ENCODE measurements around the gene DDX52. TPM values are rescaled to one million over a fixed set of nuclear protein-coding genes. Genes with fewer than 3 reads are reported as not detected.

The DDX52 gene
- total and polyA plus RNA-seq, 2 of the 13 experiments (the other 11 are each of a cell fraction or from before 2014, with no cell fraction given): 8.9 to 36.1 TPM

DNA sequence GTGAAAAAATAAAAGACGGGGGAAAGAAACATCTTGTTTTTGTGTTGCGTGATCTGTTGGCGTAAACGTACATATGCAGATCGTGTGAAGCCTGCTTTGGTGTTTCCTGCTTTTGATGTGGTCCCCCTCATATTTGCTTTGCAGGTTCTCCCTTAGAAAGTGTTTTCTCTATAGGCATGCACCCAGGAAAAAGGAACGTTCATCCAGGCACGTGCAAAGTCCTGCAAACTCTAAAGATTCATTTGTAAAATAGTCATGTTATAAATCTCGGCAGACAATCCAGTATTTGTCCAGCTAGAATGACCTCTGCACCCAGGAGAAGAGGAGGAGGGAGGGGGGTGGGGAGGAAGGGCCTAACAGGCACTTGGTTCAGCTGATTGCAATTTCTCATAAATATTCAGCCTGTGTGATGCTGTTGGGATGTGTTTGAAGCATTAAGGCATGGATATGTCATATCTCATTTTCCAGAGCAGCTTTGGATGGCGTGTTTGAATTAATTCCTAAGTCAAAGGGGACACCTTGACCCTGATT is 40.3 kb upstream of the DDX52 start (continued):
- TF ChIP-seq CREM (IDR thresholded peaks at IDR 0.05): peak; percentile 79
- TF ChIP-seq CREM (CRISPR knock-in tag; IDR thresholded peaks at IDR 0.05): no peak
- peak; percentile 97 for TF ChIP-seq BHLHE40 (IDR thresholded peaks at IDR 0.05; ENCODE audit: low read length)
- TF ChIP-seq HNF4A (CRISPR knock-in tag; IDR thresholded peaks at IDR 0.05): peak; percentile 79
- TF ChIP-seq, protein P1, sequence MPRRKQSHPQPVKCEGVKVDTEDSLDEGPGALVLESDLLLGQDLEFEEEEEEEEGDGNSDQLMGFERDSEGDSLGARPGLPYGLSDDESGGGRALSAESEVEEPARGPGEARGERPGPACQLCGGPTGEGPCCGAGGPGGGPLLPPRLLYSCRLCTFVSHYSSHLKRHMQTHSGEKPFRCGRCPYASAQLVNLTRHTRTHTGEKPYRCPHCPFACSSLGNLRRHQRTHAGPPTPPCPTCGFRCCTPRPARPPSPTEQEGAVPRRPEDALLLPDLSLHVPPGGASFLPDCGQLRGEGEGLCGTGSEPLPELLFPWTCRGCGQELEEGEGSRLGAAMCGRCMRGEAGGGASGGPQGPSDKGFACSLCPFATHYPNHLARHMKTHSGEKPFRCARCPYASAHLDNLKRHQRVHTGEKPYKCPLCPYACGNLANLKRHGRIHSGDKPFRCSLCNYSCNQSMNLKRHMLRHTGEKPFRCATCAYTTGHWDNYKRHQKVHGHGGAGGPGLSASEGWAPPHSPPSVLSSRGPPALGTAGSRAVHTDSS (CRISPR knock-in tag; conservative IDR thresholded peaks at IDR 0.05): no peak
- no peak for TF ChIP-seq ZEB1 (IDR thresholded peaks at IDR 0.05; ENCODE audit: insufficient replicate concordance, low read depth)
- TF ChIP-seq, protein P2, sequence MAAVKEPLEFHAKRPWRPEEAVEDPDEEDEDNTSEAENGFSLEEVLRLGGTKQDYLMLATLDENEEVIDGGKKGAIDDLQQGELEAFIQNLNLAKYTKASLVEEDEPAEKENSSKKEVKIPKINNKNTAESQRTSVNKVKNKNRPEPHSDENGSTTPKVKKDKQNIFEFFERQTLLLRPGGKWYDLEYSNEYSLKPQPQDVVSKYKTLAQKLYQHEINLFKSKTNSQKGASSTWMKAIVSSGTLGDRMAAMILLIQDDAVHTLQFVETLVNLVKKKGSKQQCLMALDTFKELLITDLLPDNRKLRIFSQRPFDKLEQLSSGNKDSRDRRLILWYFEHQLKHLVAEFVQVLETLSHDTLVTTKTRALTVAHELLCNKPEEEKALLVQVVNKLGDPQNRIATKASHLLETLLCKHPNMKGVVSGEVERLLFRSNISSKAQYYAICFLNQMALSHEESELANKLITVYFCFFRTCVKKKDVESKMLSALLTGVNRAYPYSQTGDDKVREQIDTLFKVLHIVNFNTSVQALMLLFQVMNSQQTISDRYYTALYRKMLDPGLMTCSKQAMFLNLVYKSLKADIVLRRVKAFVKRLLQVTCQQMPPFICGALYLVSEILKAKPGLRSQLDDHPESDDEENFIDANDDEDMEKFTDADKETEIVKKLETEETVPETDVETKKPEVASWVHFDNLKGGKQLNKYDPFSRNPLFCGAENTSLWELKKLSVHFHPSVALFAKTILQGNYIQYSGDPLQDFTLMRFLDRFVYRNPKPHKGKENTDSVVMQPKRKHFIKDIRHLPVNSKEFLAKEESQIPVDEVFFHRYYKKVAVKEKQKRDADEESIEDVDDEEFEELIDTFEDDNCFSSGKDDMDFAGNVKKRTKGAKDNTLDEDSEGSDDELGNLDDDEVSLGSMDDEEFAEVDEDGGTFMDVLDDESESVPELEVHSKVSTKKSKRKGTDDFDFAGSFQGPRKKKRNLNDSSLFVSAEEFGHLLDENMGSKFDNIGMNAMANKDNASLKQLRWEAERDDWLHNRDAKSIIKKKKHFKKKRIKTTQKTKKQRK (IDR thresholded peaks at IDR 0.05; ENCODE audit: low read length): no peak
- no peak for TF ChIP-seq ATF7-NPFF (CRISPR knock-in tag; IDR thresholded peaks at IDR 0.05; ENCODE audit: low read depth)
- peak; percentile 56; the same call in 1 of the 2 replicates for TF ChIP-seq SNAPC2 (CRISPR knock-in tag; IDR thresholded peaks at IDR 0.05)
- TF ChIP-seq STAT5B (CRISPR knock-in tag; IDR thresholded peaks at IDR 0.05): no peak
- TF ChIP-seq, protein P3, sequence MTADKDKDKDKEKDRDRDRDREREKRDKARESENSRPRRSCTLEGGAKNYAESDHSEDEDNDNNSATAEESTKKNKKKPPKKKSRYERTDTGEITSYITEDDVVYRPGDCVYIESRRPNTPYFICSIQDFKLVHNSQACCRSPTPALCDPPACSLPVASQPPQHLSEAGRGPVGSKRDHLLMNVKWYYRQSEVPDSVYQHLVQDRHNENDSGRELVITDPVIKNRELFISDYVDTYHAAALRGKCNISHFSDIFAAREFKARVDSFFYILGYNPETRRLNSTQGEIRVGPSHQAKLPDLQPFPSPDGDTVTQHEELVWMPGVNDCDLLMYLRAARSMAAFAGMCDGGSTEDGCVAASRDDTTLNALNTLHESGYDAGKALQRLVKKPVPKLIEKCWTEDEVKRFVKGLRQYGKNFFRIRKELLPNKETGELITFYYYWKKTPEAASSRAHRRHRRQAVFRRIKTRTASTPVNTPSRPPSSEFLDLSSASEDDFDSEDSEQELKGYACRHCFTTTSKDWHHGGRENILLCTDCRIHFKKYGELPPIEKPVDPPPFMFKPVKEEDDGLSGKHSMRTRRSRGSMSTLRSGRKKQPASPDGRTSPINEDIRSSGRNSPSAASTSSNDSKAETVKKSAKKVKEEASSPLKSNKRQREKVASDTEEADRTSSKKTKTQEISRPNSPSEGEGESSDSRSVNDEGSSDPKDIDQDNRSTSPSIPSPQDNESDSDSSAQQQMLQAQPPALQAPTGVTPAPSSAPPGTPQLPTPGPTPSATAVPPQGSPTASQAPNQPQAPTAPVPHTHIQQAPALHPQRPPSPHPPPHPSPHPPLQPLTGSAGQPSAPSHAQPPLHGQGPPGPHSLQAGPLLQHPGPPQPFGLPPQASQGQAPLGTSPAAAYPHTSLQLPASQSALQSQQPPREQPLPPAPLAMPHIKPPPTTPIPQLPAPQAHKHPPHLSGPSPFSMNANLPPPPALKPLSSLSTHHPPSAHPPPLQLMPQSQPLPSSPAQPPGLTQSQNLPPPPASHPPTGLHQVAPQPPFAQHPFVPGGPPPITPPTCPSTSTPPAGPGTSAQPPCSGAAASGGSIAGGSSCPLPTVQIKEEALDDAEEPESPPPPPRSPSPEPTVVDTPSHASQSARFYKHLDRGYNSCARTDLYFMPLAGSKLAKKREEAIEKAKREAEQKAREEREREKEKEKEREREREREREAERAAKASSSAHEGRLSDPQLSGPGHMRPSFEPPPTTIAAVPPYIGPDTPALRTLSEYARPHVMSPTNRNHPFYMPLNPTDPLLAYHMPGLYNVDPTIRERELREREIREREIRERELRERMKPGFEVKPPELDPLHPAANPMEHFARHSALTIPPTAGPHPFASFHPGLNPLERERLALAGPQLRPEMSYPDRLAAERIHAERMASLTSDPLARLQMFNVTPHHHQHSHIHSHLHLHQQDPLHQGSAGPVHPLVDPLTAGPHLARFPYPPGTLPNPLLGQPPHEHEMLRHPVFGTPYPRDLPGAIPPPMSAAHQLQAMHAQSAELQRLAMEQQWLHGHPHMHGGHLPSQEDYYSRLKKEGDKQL (CRISPR knock-in tag; IDR thresholded peaks at IDR 0.05; ENCODE audit: low read depth): peak; percentile 58; the same call in 1 of the 2 replicates
- no peak for TF ChIP-seq ZNF550 (CRISPR knock-in tag; IDR thresholded peaks at IDR 0.05; ENCODE audit: borderline replicate concordance)
- TF ChIP-seq EP300 (IDR thresholded peaks at IDR 0.05; ENCODE audit: low read depth in 2 of 2, low read length in 2 of 2): peak; percentile 24 to 82; a peak in 3 of 4 replicates
- peak; percentile 79 for TF ChIP-seq EP300 (CRISPR knock-in tag; IDR thresholded peaks at IDR 0.05; ENCODE audit: borderline replicate concordance)
- TF ChIP-seq, protein P4, sequence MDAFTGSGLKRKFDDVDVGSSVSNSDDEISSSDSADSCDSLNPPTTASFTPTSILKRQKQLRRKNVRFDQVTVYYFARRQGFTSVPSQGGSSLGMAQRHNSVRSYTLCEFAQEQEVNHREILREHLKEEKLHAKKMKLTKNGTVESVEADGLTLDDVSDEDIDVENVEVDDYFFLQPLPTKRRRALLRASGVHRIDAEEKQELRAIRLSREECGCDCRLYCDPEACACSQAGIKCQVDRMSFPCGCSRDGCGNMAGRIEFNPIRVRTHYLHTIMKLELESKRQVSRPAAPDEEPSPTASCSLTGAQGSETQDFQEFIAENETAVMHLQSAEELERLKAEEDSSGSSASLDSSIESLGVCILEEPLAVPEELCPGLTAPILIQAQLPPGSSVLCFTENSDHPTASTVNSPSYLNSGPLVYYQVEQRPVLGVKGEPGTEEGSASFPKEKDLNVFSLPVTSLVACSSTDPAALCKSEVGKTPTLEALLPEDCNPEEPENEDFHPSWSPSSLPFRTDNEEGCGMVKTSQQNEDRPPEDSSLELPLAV (CRISPR knock-in tag; conservative IDR thresholded peaks at IDR 0.05; ENCODE audit: low read depth): no peak
- no peak for TF ChIP-seq ZNF879 (CRISPR knock-in tag; IDR thresholded peaks at IDR 0.05)
- TF ChIP-seq HNRNPH1 (optimal IDR thresholded peaks at IDR 0.05; ENCODE audit: low read depth, low read length): no peak
- no peak for TF ChIP-seq ZBTB42 (CRISPR knock-in tag; IDR thresholded peaks at IDR 0.05)
- no peak for TF ChIP-seq ZNF782 (CRISPR knock-in tag; IDR thresholded peaks at IDR 0.05; ENCODE audit: borderline replicate concordance)

Data from HepG2 (cell line).